Stimulated activated CD8-positive, alpha-beta memory T cell treated with anti-CD3 and anti-CD28 coated beads, Interleukin-7, amount 100 ng/mL, for 24 hours (primary cell): ENCODE results near the gene OR10G2.
"Not testable (repeated sequence)": the region's sequence is repeated elsewhere in the genome, so short reads cannot be mapped to it uniquely, and the experiment has no call there.

Experiments used
- DNase-seq: peaks from one replicate; pipeline ENCODE4 v3.0.0-alpha.2; 2020; ENCODE audit warnings: low read depth

OR10G2 gene, protein sequence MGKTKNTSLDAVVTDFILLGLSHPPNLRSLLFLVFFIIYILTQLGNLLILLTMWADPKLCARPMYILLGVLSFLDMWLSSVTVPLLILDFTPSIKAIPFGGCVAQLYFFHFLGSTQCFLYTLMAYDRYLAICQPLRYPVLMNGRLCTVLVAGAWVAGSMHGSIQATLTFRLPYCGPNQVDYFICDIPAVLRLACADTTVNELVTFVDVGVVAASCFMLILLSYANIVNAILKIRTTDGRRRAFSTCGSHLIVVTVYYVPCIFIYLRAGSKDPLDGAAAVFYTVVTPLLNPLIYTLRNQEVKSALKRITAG

DNA sequence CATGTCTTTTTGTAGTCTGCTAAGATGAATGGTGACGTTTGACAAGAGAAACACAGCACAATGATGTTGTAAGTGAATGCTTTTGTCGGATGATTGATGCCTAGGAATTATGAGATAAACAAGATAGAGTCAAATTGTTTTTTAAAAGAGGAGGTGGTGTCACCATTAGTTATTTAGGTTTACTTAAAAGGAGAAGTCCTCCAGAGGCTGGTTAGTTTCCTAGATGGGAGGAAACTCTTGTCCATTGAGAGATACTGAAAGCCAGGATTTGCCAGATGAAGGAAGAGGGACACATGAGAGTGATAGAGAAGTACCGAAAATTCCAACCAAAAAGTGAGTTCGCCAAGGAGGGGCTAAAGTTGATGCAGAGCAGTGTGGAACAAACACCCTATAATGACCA lies at the start of gene OR10G2:
Gene OR10G2, minus strand, starts transcription at position 101 of the 400 bp plus-strand sequence. Its CDS starts 98 bp downstream, at position 3.
- no peak for DNase-seq

DNA sequence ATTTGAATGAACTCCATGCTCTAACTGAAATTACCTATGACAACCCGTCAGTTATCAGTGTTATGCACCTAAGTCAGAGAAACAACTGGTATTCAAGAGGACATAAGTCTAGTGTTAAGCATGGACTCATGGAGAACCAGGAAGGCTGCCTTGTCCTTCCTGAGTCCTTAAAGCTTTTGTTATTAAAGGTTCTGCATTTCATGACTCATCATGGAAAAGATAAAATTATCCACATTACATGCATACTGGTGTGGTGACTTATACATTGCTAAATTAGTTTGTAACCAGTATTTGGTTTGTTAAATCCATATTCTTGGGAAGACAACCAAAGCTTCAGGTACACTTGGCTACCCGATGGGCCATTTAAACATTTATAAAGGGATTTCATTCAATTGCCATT lies 45.3 kb upstream of the OR10G2 start:
- DNase-seq: no peak

DNA sequence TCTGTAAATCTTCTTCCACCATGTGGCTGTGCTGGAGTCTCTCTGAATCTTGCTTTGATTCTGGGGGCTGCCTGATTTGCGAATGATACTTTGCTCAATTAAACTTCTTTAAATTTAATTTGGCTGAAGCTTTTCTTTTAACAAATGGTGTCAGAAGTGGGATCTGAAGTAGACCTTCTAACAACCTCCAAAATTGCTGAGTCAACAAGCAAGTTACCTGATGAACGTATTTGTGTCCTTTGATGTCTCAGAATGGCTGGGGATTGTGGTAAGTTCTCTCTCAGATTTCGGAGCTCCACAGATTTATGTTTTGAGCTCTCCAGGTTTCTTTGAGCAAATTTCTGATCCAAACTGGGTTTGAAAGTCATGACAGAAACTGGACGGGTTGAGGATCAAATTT lies 40.8 kb upstream of the OR10G2 start:
- DNase-seq: no peak

DNA sequence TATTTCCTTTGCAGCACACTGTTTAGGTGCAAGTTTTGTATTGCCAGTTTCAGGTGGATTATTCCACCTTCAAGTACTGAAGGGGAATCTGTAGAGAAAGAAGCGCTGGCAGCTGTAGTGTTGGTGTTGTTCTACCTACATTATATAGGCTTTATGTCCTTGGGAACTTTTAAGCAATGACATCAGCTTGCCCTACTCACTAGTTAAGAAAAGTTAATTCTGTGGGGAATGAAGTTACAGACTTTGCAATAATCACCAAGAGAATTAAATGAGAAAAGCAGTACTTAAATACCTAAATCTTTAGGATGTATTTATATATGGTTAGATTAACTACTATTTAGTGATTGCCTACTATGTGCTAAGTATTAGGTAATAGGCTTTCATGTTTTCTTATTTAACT lies 39.0 kb upstream of the OR10G2 start, which contains the start of gene OR4E1:
Gene OR4E1, minus strand, starts transcription at position 101 of the 400 bp plus-strand sequence. CDS start 2,883 bp downstream, outside the sequence.
- DNase-seq: no peak

DNA sequence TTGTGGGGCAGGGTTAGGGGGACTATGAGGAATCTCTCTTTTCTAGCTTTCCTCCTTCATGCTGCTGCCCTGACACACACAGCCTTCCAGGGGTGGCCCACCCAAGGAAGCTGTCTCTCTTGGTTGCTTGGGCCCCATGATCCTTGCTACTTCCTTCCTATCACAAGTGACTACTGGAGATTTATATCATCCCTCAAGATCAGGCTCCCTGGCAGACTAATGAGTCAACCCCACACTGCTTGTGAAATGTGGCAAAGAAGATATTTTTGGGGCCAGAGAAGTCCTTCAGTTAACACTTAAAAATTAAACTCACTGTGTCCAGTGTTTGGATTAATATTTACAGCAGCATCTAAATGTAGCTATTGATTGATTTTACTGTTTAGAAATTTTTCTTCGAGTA lies 37.4 kb upstream of the OR10G2 start:
- DNase-seq: no peak

DNA sequence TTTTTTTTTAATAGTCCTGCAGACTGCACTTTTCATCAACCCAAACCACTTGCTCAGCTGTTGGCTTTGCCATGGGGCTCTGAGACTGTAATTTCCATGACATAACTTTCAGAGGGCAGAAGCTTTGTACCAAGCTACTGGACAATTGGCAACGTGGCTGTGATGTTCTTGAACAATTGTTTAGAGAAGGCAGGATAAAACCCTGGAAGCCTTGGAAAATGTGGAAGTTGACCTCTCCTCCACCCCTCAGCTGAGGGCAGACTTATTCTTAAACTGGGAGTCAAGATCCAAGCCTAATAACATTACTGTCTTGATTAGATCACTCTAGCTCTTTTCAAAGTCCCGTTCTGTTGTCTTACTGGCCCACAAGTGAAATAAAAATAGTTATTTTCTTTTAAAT lies 36.6 kb upstream of the OR10G2 start:
- DNase-seq: no peak

DNA sequence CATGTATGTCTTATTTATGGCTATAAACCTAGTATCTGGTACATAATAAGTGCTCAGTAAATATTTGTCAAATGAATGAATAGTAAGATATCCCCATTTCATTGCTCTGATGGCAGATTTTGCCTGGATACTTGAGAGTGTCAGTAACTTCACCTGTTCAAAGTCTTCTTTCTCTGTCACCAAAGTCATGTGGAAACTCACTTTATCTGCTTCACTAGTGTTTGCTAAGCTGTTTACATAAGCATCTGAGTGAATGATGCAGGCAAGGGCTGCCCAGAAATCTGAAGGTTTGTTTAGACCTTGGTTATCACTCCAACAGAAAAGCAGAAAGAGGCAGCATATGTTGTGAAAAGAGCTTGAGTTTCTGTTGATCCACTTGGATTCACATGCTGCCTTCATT lies 34.5 kb upstream of the OR10G2 start:
- DNase-seq: no peak

DNA sequence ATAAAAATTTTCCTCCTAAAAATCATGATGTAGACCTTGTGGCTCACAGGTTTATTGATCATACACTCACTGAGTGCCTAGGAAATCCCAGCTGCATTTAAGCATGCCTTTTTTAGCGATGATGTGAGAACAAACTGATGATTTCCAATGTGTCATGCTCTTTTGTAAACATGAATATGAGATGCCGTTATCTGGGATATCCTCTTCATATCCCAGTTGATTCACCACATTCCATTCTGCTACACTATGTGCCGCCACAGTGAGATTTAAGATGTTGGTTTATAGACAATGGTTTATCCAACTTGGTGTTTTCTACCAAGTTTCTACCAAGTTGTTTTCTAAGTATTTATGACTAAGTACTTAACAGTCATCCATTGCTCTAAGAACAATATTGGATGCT lies 33.6 kb upstream of the OR10G2 start:
- DNase-seq: no peak

DNA sequence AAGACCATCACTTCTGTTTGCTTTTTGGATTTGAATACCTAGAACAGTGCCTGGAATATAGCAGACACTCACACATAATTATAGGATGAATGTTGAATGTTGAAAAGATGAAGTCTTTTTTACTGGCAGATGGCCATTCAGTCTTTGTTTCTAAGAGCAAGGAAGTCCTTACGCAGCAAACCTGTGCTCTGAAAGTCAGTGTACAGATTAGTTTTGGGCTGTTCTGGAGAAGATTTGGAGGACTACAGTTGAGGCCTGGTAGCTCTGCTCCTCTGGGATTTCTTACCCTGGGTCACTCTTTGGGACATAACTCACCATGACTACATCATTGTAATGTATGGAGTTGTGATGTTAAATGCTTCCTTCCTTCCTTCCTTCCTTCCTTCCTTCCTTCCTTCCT lies 22.2 kb upstream of the OR10G2 start:
- no peak for DNase-seq

DNA sequence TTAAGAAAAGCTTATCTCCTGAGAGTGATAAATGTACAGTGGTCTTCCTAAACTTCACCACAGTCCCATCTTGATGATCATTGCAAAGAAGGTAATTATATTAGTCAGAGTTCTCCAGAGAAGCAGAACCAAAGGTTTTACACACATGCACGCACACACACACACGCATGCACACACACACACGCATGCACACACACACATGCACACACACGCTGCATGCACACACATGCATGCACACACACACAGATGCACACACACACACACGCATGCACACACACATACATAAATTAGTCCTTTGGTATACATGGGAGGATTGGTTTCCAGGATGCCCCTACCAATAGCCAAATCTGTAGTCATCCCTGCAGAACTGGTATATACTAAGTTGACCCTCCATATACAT lies 19.5 kb upstream of the OR10G2 start:
- DNase-seq: no peak

DNA sequence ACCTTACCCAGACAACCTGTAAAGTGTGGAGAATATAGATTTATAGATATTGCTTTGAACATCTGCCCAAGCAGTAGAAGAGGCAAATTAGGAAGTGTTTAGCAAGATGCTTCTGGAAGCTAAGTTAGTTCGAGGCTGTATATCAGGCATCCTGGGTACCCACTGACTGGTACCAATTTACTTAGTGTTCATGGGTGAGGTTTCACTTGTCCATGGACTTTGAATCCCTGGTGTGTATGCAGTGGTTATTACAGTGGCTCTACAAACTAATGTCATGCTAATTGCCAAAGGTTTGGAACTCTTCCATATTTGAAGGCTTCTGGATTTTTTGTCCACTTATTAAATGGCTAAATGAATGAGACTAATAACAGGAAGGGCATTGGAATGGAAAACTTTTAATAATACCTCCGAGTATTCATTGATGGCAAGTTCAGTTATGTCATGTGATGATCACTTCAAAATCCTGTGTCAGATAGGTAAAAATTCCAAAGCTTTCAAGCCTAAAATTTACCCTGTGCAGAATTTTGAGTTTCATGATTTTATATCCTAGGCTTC lies 18.7 kb upstream of the OR10G2 start, which contains the start of gene OR4E2:
Gene OR4E2, plus strand, starts transcription at position 505 of the 555 bp plus-strand sequence. CDS start 11,248 bp downstream, outside the sequence.
- DNase-seq: no peak

DNA sequence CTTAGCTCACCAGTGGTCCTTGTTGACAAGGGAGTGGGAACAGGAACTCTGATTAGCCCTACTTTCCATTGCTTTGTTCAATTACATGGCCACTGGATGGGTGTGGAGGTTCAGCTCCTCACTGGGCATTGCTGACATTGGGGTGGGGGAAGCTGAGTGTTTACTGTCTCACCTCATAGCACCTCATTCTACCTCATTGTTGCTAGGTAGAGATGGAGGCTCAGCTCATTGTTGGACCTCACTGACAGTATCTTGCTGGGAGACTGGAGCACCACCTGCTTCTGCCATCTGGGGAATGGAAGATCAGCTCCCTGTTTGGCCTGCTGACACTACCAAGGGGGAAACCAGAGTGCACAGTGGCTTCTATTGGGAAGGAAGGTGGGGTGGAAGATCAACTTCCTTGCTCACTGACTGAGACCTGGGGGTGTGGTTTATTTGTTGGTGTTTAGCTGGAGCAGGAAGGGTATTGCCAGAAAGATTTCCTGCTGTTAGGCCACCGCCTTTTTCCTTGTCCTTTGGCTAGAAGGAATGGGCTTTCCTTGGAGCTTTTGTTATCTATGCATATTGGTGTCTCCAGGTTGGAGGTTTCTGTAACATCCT lies 17.6 kb upstream of the OR10G2 start:
- no peak for DNase-seq

DNA sequence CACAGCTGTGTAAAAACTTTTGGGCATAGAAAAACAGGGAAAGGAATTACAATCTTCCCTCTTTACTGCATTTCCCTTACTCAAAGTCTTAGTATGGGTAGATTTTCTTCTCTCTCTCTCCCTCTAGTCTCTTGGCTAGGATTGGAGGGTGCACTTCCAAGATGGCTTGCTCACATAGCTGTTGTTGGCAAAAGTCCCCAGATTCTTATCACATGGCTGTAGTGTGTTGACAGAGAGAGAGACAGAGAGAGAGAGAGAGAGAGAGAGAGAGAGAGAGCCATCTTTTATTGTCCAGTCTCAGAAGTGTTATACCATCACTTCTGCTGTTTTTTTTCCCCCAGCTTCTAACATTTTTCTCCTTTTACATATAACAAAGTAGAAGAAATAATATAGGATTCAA lies 12.6 kb upstream of the OR10G2 start:
- DNase-seq: no peak

DNA sequence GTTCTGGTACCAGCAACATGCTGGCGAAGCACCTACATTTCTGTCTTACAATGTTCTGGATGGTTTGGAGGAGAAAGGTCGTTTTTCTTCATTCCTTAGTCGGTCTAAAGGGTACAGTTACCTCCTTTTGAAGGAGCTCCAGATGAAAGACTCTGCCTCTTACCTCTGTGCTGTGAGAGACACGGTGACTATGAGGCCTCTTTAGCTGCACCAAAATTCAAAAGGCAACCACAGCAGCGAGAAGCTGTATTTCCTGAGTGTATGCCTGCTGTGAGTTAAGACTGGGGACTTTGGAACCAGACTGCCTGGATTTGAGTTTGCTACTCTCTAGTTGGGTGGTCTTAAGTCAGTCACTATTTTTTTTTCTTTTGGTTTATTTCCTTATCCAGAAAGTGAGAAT lies 8.7 kb upstream of the OR10G2 start:
- no peak for DNase-seq

DNA sequence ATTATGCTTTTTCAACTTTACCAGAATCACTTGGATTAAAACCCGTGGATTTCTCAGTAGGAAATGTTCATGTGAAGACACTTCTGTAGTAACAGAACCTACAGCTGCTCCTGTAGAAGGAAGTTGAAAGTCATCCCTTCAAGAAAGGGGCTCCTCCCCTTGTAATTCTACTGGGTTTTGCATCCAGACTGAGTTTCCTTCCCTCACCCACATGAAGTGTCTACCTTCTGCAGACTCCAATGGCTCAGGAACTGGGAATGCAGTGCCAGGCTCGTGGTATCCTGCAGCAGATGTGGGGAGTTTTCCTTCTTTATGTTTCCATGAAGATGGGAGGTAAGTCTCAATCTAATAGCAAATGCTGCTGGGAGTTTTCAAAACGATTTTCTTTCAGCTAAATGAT lies 7.9 kb upstream of the OR10G2 start:
- DNase-seq: no peak

DNA sequence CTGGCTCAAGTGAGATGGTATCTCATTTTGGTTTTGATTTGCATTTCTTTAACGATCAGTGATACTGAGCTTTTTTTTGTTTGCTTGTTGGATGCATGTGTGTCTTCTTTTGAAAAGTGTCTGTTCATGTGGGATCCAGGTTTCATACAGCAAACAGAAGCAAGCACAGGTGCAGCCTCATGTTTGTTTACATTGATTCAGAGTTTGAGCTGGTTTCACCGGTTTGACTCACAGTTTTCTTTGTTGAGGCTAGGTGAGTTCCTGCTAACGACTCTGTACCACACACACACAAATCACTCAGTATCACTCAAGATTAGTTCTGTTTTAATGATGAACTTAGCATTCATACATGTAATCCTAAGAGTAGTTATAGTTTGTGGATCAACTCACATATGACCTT lies 3.7 kb downstream of the OR10G2 start:
- DNase-seq: no peak

DNA sequence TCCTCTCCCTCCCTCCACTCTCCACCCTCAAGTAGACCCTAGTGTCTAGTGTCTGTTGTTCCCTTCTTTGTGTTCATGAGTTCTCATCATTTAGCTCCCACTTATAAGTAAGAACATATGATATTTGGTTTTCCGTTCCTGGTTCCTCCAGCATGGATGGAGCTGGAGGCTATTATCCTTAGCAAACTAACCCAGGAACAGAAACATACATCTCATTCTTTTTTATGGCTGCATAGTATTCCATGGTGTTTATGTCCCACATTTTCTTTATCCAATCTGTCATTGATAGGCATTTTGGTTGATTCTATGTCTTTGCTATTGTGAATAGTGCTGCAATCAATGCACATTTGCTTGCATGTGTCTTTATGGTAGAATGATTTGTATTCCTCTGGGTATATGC lies 4.2 kb downstream of the OR10G2 start:
- not testable (repeated sequence) for DNase-seq

DNA sequence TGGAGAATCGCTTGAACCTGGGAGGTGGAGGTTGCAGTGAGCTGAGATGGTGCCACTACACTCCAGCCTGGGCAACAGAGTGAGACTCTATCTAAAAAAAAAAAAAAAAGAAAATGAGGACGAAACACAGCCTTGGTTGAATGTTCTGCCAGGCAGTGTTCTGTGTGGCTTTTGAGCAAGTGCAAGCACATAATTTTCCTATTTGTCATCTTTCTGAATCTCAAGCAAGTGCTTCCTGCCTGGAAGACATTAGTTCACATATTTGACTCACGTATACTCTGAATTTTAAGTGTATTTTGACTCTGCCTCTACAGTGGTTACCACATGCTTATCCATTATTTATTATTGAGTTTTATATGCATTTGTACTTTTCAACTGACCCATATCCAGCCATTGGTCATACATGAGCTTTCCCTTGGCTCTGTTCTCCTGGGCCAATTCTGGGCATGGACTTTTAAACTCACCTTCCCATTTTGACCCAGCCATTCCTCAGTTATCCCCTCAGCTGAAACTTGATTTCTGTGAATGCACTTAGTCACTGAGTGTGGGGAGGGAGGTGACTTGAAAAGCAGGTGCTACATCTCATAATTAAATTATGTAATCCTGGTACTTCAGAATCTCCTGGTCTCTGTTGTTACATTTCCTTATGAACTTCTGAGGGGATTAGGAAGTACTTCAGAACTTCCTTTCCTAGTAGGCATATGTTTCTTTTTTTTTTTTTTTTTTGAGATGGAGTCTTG lies 8.1 kb downstream of the OR10G2 start:
- DNase-seq: no peak

DNA sequence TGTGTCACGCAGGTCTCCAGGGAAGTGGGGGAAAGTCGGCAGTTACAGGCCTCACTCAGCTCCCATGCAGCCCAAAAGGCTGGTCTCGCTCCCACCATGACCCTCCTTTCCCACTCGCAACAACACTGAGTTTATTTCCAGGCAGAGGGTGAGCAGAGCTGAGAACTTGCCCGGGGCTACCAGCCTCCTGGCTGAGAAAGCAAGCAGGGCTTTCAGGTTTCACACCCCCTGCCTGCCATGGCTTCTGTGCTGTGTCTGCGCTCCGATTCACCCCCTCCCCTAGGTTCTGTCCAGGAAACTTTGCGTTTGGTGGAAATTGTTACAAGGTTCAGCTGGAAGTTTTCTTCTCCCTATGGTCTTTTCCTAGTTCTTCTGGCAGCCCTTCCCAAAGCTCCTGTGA lies 17.1 kb downstream of the OR10G2 start:
- no peak for DNase-seq

DNA sequence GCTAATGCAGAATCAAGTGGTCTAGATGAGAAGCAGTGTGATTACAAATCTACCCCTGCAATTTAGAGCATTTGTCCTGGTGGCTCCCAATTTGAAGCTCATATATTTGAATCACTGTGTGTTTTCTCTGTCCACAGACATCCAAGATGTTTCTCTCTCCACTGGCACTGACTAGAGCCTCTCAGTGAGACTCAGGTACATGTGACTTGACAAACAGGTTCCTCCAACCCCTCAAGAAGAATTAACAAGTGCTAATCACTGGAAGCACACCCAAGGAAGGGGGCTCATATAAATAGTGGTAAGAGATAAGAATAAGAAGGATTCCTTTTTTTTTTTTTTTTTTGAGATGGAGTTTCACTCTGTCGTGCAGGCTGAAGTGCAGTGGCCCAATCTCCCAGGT lies 20.5 kb downstream of the OR10G2 start:
- no peak for DNase-seq

DNA sequence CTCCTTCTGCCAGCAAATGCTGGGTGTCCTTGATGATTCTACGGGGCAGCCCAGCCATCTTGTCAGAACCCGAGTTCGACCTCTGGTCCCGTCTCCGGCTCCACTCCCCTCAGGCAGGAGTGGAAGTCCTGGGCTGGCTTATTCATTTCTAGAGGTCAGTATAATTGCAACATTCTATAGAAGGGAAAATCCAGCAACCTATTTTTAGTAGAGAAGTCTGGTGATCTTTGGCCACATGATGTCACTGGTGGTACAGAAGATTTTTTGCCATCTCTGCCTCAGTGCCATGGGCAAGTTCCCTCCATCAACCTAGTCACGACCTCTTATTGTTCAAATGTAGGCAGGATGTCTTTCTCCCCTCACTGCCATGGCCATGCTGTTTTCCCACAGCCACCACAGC lies 22.4 kb downstream of the OR10G2 start:
- no peak for DNase-seq

DNA sequence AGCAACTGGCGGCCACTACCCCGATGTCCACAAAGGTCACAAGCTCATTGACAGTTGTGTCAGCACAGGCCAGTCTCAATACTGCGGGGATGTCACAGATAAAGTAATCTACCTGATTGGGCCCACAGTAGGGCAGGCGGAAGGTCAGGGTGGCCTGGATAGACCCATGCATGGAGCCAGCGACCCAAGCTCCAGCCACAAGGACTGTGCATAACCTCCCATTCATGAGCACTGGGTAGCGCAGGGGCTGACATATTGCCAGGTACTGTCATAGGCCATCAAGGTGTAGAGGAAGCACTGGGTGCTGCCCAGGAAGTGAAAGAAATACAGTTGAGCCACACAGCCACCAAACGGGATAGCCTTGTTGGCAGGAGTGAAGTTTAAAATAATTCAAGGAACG lies 32.6 kb downstream of the OR10G2 start:
- DNase-seq: not testable (repeated sequence)

DNA sequence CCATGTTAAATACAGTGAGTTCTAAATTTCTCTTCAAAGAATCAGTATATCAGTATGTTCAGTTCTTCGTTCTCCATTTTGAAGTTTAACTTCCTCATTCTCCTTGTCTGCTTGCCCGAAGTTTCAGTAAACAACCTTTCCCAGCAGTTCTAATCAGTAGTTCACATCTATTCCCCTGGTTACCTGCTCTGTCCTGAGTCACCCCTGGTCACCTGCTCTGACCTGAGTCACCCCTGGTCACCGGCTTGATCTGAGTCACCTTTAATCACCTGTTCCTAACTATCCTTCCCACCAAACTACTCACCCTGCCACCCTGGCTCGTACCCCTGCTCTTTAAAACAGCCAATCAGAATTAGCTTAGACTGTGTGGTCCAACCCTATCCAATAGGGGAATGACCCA lies 45.4 kb downstream of the OR10G2 start:
- no peak for DNase-seq
